CD4-positive, alpha-beta T cell treated with Interleukin-6 for 4 hours (primary cell): Measurements from ENCODE around the gene MITF.

ENCODE experiments used
- DNase-seq: peaks from one replicate; pipeline ENCODE4 v3.0.0-alpha.2; 2020; ENCODE audit warnings: mixed read lengths

The MITF gene

DNA sequence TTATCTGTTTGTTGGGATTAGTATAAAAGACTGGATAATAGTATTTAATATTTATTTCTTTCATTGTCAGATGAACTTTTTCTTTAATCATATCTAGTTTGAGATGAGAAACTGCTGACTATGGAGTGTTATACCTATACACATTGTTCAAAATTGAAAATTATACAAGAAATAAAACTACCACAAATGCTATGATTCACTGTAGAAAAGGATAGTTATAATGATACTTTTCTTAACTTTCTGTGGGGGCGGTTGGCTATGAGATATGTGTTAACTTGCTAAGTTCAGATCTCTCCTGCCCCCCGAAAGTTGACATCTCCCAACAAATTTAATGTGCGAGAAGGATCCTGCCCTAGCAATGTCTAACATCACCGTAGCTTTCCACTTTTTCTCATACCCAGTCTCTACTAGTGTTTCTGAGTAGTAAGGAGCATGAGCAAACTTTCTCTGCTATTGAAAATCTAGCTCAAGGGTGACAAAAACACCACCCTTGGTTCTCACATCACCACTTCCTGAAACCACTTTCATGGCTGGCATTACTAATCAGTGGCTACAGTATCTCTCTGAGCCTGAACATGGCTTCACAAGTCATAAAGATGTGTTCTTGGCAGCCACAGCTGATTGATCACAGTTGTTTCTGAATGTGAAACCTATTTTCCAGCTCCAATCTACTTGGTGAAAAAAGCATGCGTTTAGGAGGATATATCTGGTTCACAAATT lies 244.4 kb downstream of the MITF start:
- DNase-seq = no peak

GRCh38 chr3:69985266-69985665 lies 246.0 kb downstream of the MITF start:
- DNase-seq = no peak

DNA sequence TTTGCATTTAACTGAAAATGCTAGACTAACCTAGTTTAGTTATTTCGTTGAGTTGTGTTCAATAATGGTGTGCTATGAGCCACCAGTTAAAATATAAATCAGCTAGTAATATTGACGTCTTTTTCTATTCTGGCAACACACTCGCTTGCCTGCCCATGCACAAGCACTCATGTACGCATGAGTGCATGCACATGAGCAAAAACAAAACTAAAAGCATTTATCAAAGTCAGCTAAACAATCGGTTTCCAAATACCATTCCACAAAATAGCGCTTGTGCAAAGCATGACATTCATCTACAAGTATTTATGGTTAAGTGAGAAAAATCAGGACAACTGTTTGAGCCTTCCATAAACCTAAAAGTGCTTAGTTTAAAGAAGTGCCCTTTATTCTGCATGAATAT lies 247.2 kb downstream of the MITF start:
- no peak for DNase-seq

GRCh38 chr3:69987833-69988232 lies 248.6 kb downstream of the MITF start:
- no peak for DNase-seq

DNA sequence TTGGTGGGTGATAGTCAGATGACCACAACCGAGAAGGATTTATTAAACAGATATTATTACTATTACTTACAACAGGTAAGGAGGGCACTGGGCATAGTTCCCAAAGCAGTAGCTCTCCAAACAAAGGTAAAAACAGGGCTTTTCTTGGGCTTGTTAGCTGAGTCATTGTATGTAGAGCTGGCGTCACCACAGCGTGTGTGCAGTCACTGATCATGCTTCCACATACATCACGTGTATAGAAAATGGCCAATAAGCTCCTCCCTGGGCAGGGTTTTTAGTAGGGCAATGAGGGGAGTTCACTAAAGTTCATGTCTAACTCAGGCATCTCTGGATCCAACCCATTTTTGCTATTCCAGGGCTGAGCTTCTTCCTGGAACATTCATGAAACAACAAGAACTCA lies 254.5 kb downstream of the MITF start:
- no peak for DNase-seq

DNA sequence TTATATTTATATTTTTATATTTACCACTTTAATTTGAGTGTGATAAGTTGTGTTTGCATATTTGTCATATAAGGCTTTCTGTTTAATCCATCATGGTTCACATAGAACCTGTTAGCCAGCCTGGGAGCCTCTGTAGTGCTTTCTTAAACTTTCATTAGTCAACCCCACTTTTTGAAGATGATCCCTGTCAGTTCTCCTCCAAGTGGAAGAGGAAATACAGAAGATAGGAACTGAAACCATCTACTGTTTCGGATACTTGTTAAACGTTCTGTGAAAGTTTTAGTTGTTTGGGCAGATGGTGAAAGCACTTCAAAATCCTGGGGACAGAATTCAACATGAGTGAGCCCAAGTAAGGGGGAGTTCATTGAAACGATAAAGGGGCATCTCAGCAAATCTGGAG lies 255.7 kb downstream of the MITF start:
- no peak for DNase-seq

DNA sequence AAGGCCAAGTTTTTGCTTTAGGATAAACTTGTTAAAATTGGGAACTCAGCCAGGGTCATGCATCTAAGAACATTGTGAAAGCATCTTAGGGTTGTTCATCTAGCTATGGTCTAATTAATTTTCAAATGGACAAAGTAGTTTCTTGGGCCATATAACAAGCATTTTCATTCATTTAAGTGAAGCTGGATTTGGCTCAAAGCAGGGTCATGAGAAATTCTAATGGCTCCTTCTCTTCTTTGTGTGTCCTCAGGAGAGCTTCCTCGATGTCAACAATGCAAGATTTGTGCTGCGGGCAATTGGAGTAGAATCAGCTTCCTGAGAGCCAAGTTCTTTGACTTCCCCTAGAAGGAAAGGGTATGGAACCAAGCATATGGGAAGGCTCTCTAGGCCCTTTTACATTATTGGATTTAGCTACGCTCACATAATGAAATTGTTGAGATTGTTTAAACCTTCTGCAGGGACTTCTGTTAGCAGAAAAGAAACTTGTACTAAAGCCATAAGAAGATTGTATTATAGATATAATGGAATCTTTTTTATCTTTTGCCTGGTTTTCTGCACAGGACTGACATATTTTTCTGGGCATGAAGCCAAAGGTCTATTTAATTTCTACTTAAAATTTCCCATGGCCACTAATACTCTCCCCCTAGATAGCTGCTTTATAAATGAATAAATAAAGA lies 258.5 kb downstream of the MITF start:
- no peak for DNase-seq

DNA sequence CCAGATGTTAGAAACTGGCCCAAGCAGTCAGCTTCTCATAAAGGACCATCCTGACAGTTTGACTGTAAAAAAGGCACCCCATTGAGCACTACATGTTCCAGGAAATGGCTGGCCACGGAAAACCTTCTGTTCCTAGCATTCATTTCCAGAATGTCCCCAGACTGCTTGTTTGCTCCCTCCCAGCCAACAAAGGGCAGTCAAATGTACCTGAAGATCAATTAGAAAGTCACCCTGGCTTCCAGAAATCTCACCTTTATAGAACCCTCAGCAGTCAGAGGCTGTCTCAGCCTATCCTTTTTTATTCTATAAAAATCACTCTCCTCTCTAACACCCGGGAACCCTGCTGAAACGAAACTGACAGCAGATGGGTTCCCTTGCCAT lies 259.5 kb downstream of the MITF start:
- no peak for DNase-seq

GRCh38 chr3:69999140-70000027 lies 260.1 kb downstream of the MITF start, which contains the start of gene SAMMSON:
Gene SAMMSON, plus strand, starts transcription at chr3:69999733.
- DNase-seq = no peak

GRCh38 chr3:70000028-70000410 lies 260.8 kb downstream of the MITF start:
- DNase-seq = no peak

DNA sequence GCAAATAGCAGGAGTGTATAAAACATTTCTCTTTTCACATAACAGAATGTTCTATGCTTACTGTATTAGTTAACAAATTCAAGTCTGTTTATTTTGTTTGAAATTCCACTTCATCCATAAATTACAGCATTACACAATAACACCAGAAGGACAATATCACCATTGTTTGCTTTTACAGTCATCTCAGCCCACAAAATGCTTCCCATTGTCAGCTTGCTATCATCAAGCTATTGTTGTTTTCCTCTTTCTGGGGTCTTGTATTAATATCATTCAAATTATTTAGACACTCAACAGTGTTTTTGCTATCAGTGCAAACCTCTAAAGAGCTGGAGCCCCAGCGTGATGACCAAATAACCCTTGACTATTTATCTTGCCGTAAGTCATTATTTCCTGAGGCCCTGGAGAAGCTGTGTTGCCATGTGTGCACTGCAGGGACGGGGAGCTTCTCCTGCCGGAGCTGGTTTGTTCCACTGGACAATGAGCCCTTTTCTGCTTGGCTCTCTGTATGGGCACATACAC lies 261.4 kb downstream of the MITF start:
- no peak for DNase-seq

- DNase-seq = no peak
These were observed 263.9 kb downstream of the MITF start for GRCh38 chr3:70003119-70003518.

DNA sequence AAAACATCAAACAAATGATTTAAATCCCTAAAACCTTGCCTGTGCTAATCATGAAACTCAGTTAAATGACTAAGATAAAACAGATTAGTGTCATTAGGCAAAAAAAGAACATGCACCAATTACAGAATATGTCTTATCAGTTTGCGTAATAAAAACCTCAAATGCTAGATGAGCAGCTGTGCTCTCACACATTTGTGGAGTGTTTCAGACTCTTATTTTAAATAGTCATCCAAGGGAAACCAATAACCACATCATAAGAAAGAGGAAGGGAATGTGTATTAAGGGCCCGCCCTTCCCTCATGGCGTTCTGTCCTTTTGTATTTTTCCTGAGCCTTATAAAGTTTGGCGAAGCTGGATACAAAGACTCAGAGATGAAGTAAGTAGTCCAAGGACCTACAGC lies 266.8 kb downstream of the MITF start:
- DNase-seq = no peak

- DNase-seq = no peak
These were observed 271.1 kb downstream of the MITF start for GRCh38 chr3:70010346-70010745.

GRCh38 chr3:70011582-70011981 lies 272.3 kb downstream of the MITF start:
- no peak for DNase-seq
